Liver (tissue), 9 donors: ENCODE data around the gene STAM. TPM values are rescaled to one million over a fixed set of nuclear protein-coding genes. Genes with fewer than 3 reads are reported as not detected.

Experiments
- DNase-seq: peaks from one replicate; pipeline ENCODE4 v3.0.0-alpha.2; 2017; ENCODE audit warnings: low spot score
- H3K27ac ChIP-seq, 2 donors: one replicate each; pipeline ENCODE4 v1.7.0; 2013; ENCODE audit warnings: inconsistent platforms in 2 of 2, low read length in 2 of 2, control low read depth in 1 of 2, low read depth in 1 of 2, mild to moderate bottlenecking in 1 of 2
- H3K27me3 ChIP-seq, 4 donors: one replicate each; pipeline versions ENCODE4 v1.6.1 to v1.7.0; 2013; ENCODE audit warnings: low read length in 3 of 4, inconsistent platforms in 1 of 4, mild to moderate bottlenecking in 1 of 4, moderate library complexity in 1 of 4; ENCODE audit not compliant: control insufficient read depth in 4 of 4, insufficient read depth in 4 of 4
- H3K36me3 ChIP-seq, 4 donors: one replicate each; pipeline versions ENCODE4 v1.6.1 to v1.7.0; 2013; ENCODE audit warnings: low read length in 3 of 4, mild to moderate bottlenecking in 3 of 4, low read depth in 1 of 4, moderate library complexity in 1 of 4; ENCODE audit not compliant: control insufficient read depth in 4 of 4, insufficient read depth in 3 of 4
- H3K4me1 ChIP-seq, 4 donors: one replicate each; pipeline versions ENCODE4 v1.6.1 to v1.7.0; 2013; ENCODE audit warnings: low read length in 3 of 4, mild to moderate bottlenecking in 3 of 4, moderate library complexity in 1 of 4; ENCODE audit not compliant: control insufficient read depth in 4 of 4, insufficient read depth in 4 of 4
- H3K4me3 ChIP-seq, 3 donors: one replicate each; pipeline versions ENCODE4 v1.6.1 to v1.7.0; 2013; ENCODE audit warnings: low read length in 3 of 3, control low read depth in 1 of 3, low read depth in 1 of 3, mild to moderate bottlenecking in 1 of 3
- H3K9ac ChIP-seq, 2 donors: one replicate each; pipeline ENCODE4 v1.7.0; 2013; ENCODE audit warnings: low read length in 2 of 2, mild to moderate bottlenecking in 2 of 2, moderate library complexity in 2 of 2, control low read depth in 1 of 2, low read depth in 1 of 2
- H3K9me3 ChIP-seq, 4 donors: one replicate each; pipeline versions ENCODE4 v1.6.1 to v1.7.0; 2013; ENCODE audit warnings: low read length in 3 of 4; ENCODE audit not compliant: control insufficient read depth in 4 of 4
- EGR1 ChIP-seq, 2 donors: IDR thresholded peaks; 2 replicates each; pipeline ENCODE4 v1.6.1; 2016 to 2018; ENCODE audit warnings: antibody characterized with exemption in 2 of 2, low read depth in 2 of 2
- FOXA1 ChIP-seq: IDR thresholded peaks from 2 replicates; pipeline ENCODE4 v1.6.1; 2016; ENCODE audit warnings: antibody characterized with exemption
- FOXA2 ChIP-seq: IDR thresholded peaks from 2 replicates; pipeline ENCODE4 v1.6.1; 2016; ENCODE audit warnings: antibody characterized with exemption
- GABPA ChIP-seq, 2 donors: IDR thresholded peaks in 1 of 2; conservative IDR thresholded peaks in 1 of 2; 2 replicates each; pipeline ENCODE4 v1.6.1; 2016; ENCODE audit warnings: antibody characterized with exemption in 2 of 2, mild to moderate bottlenecking in 1 of 2, moderate library complexity in 1 of 2
- HNF4A ChIP-seq, 2 donors: conservative IDR thresholded peaks; 2 replicates each; pipeline ENCODE4 v1.6.1; 2016; ENCODE audit warnings: antibody characterized with exemption in 2 of 2, mild to moderate bottlenecking in 2 of 2
- HNF4G ChIP-seq: IDR thresholded peaks from 2 replicates; pipeline ENCODE4 v1.6.1; 2016; ENCODE audit warnings: antibody characterized with exemption
- JUND ChIP-seq, 2 donors: IDR thresholded peaks; 2 replicates each; pipeline ENCODE4 v1.6.1; 2016; ENCODE audit warnings: antibody characterized with exemption in 2 of 2
- NR2F2 ChIP-seq: IDR thresholded peaks from 2 replicates; pipeline ENCODE4 v1.6.1; 2016; ENCODE audit warnings: antibody characterized with exemption
- RAD21 ChIP-seq, 2 donors: IDR thresholded peaks; 2 replicates each; pipeline ENCODE4 v1.6.1; 2016; ENCODE audit warnings: antibody characterized with exemption in 2 of 2, mild to moderate bottlenecking in 2 of 2
- RXRA ChIP-seq, 2 donors: IDR thresholded peaks; 2 replicates each; pipeline ENCODE4 v1.6.1; 2017 to 2018; ENCODE audit warnings: antibody characterized with exemption in 2 of 2, mild to moderate bottlenecking in 1 of 2
- SP1 ChIP-seq: IDR thresholded peaks from 2 replicates; pipeline ENCODE4 v1.6.1; 2018; ENCODE audit warnings: antibody characterized with exemption, mild to moderate bottlenecking
- TAF1 ChIP-seq: conservative IDR thresholded peaks from 2 replicates; pipeline ENCODE4 v1.6.1; 2016; ENCODE audit warnings: antibody characterized with exemption, mild to moderate bottlenecking
- YY1 ChIP-seq: IDR thresholded peaks from 2 replicates; pipeline ENCODE4 v1.6.1; 2016; ENCODE audit warnings: antibody characterized with exemption, mild to moderate bottlenecking
- WGBS: extraction: QIAGEN DNeasy Blood & Tissue Kit; methylation state at CpG from one replicate; pipeline ENCODE4 v1.1.7; 2013; 5-methylcytosine and 5-hydroxymethylcytosine counted together
- polyA plus RNA-seq, 2 donors: library from polyadenylated mRNA; stranded (reverse) in 1 of 2; unstranded in 1 of 2; fragments of 200-250 nt in 1 of 2; fragments of >200 nt in 1 of 2; fragmentation: Nextera tagmentation in 1 of 2; extraction: Ambion mirVana in 1 of 2; gene quantifications; one replicate each; pipeline versions ENCODE4 v1.2.1 to v1.2.3, GENCODE V29; 2013 to 2015
- total RNA-seq, 2 donors: library from RNA; depleted of rRNA; stranded (reverse); fragments of >200 nt; gene quantifications; one replicate each; pipeline ENCODE4 v1.2.3, GENCODE V29; 2014
- TF ChIP-seq, protein P1 (sequence below): IDR thresholded peaks from 2 replicates; pipeline ENCODE4 v1.6.1; 2016; ENCODE audit warnings: antibody characterized with exemption, mild to moderate bottlenecking
- TF ChIP-seq, protein P2 (sequence below): IDR thresholded peaks from 2 replicates; pipeline ENCODE4 v1.6.1; 2016; ENCODE audit warnings: antibody characterized with exemption
- TF ChIP-seq, protein P3 (sequence below): IDR thresholded peaks from 2 replicates; pipeline ENCODE4 v1.6.1; 2016; ENCODE audit warnings: antibody characterized with exemption
- TF ChIP-seq, protein P4 (sequence below): IDR thresholded peaks from 2 replicates; pipeline ENCODE4 v1.6.1; 2016; ENCODE audit warnings: antibody characterized with exemption
- TF ChIP-seq, protein P5 (sequence below): fragments of 150-350 bp; IDR thresholded peaks from 2 replicates; pipeline ENCODE4 v1.5.1; 2017; ENCODE audit warnings: improper control_type of control experiment, low read depth, low read length; ENCODE audit not compliant: missing input control
- donor health status: healthy.
- donor health status: healthy.
- donor health status: healthy.
- donor health status: healthy.
- donor health status: healthy.

Gene STAM
- total and polyA plus RNA-seq, 4 donors, result 4.9 to 32.4 (median 6.7) TPM

DNA sequence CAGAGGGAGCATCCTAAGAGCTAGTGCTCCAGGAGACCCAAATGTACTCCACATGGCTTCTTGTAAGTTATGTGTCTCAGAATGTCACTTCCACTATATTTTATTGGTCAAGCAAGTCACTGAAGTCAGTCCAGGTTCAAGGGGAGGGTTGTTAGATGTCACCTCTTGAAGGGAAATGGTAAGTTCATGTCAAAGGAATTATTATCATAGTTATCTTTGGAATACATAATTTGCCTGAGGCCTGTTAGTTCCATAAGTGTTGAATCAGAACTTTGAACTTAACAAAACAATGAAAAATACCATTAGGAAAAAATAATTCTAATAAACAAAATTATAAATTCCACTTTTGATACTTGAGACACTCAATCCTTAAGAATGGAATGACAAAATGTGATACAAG is 30.6 kb downstream of the STAM start:
- H3K4me3 ChIP-seq, result no peak overlapping the region
- H3K4me1 ChIP-seq, result peaks cover 0 to 1% (median 0%) of the 10 kb centered on the region in 4 donors
- no peaks in the 10 kb centered on the region for H3K36me3 ChIP-seq
- TF ChIP-seq RXRA (IDR thresholded peaks at IDR 0.05), result no peak
- TF ChIP-seq NR2F2, result no peak
- TF ChIP-seq, protein P1, sequence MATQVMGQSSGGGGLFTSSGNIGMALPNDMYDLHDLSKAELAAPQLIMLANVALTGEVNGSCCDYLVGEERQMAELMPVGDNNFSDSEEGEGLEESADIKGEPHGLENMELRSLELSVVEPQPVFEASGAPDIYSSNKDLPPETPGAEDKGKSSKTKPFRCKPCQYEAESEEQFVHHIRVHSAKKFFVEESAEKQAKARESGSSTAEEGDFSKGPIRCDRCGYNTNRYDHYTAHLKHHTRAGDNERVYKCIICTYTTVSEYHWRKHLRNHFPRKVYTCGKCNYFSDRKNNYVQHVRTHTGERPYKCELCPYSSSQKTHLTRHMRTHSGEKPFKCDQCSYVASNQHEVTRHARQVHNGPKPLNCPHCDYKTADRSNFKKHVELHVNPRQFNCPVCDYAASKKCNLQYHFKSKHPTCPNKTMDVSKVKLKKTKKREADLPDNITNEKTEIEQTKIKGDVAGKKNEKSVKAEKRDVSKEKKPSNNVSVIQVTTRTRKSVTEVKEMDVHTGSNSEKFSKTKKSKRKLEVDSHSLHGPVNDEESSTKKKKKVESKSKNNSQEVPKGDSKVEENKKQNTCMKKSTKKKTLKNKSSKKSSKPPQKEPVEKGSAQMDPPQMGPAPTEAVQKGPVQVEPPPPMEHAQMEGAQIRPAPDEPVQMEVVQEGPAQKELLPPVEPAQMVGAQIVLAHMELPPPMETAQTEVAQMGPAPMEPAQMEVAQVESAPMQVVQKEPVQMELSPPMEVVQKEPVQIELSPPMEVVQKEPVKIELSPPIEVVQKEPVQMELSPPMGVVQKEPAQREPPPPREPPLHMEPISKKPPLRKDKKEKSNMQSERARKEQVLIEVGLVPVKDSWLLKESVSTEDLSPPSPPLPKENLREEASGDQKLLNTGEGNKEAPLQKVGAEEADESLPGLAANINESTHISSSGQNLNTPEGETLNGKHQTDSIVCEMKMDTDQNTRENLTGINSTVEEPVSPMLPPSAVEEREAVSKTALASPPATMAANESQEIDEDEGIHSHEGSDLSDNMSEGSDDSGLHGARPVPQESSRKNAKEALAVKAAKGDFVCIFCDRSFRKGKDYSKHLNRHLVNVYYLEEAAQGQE, result no peak
- no peak for TF ChIP-seq HNF4G
- no peak for TF ChIP-seq FOXA2
- TF ChIP-seq, protein P2, sequence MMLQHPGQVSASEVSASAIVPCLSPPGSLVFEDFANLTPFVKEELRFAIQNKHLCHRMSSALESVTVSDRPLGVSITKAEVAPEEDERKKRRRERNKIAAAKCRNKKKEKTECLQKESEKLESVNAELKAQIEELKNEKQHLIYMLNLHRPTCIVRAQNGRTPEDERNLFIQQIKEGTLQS, result no peak
- no peak for TF ChIP-seq SP1
- no peak for TF ChIP-seq YY1
- TF ChIP-seq EGR1 (IDR thresholded peaks at IDR 0.05; ENCODE audit: low read depth in 2 of 2), result no peak
- TF ChIP-seq, protein P3, sequence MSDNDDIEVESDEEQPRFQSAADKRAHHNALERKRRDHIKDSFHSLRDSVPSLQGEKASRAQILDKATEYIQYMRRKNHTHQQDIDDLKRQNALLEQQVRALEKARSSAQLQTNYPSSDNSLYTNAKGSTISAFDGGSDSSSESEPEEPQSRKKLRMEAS, result no peak
- no peak for TF ChIP-seq RAD21 (IDR thresholded peaks at IDR 0.05)
- TF ChIP-seq HNF4A (conservative IDR thresholded peaks at IDR 0.05), result no peak
- TF ChIP-seq, protein P4, sequence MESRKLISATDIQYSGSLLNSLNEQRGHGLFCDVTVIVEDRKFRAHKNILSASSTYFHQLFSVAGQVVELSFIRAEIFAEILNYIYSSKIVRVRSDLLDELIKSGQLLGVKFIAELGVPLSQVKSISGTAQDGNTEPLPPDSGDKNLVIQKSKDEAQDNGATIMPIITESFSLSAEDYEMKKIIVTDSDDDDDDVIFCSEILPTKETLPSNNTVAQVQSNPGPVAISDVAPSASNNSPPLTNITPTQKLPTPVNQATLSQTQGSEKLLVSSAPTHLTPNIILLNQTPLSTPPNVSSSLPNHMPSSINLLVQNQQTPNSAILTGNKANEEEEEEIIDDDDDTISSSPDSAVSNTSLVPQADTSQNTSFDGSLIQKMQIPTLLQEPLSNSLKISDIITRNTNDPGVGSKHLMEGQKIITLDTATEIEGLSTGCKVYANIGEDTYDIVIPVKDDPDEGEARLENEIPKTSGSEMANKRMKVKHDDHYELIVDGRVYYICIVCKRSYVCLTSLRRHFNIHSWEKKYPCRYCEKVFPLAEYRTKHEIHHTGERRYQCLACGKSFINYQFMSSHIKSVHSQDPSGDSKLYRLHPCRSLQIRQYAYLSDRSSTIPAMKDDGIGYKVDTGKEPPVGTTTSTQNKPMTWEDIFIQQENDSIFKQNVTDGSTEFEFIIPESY, result no peak
- TF ChIP-seq FOXA1, result no peak
- H3K9ac ChIP-seq, result no peak overlapping the region
- H3K27me3 ChIP-seq, result no peaks in the 10 kb centered on the region
- no peak for DNase-seq
- no peaks in the 10 kb centered on the region for H3K9me3 ChIP-seq
- H3K27ac ChIP-seq, result no peak overlapping the region

DNA sequence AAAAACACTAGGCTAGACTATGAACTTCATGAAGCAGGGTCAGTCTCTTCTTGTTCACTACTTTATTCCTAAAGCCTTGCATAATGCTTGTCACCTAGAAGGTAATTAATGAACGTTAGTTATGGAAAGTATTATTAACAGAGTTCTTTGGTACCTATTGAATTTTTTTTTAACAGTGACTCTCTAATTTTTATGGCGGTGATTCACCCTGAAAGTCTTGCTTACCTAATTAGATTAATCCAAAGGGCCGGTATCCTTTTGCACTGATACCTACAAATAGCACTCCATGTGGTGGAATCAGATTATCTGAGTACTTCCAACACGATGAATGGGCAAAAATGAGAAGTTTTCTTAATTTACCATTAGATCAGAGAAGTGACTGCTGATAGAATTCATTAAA is 31.7 kb downstream of the STAM start:
- no peak for TF ChIP-seq FOXA1
- no peak for TF ChIP-seq TAF1
- no peak for TF ChIP-seq NR2F2
- TF ChIP-seq, protein P3, result no peak
- TF ChIP-seq, protein P4, result no peak
- TF ChIP-seq, protein P5, sequence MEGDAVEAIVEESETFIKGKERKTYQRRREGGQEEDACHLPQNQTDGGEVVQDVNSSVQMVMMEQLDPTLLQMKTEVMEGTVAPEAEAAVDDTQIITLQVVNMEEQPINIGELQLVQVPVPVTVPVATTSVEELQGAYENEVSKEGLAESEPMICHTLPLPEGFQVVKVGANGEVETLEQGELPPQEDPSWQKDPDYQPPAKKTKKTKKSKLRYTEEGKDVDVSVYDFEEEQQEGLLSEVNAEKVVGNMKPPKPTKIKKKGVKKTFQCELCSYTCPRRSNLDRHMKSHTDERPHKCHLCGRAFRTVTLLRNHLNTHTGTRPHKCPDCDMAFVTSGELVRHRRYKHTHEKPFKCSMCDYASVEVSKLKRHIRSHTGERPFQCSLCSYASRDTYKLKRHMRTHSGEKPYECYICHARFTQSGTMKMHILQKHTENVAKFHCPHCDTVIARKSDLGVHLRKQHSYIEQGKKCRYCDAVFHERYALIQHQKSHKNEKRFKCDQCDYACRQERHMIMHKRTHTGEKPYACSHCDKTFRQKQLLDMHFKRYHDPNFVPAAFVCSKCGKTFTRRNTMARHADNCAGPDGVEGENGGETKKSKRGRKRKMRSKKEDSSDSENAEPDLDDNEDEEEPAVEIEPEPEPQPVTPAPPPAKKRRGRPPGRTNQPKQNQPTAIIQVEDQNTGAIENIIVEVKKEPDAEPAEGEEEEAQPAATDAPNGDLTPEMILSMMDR, result no peak
- TF ChIP-seq RXRA (IDR thresholded peaks at IDR 0.05), result no peak
- TF ChIP-seq EGR1 (IDR thresholded peaks at IDR 0.05; ENCODE audit: low read depth in 2 of 2), result no peak
- TF ChIP-seq RAD21 (IDR thresholded peaks at IDR 0.05), result no peak
- TF ChIP-seq SP1, result no peak
- TF ChIP-seq, protein P2, result no peak
- no peak for TF ChIP-seq YY1
- no peak for TF ChIP-seq HNF4G
- no peak for TF ChIP-seq GABPA (IDR thresholded peaks at IDR 0.05 in 1 of 2, conservative IDR thresholded peaks at IDR 0.05 in 1 of 2)
- TF ChIP-seq HNF4A (conservative IDR thresholded peaks at IDR 0.05), result no peak
- TF ChIP-seq JUND (IDR thresholded peaks at IDR 0.05), result no peak
- no peak for DNase-seq
- Histone ChIP-seq H3K9me3 (no peaks in the 10 kb centered on the region), H3K27ac (no peak overlapping the region), H3K27me3 (no peaks in the 10 kb centered on the region), H3K36me3 (no peaks in the 10 kb centered on the region), H3K9ac (no peak overlapping the region), H3K4me1 (no peaks in the 10 kb centered on the region), H3K4me3 (no peak overlapping the region)
- WGBS, result 88% methylated on average over 4 of the region's 4 CpGs
